D721Med (cell line): Measurements from ENCODE around the gene SEMA3F.

Source experiments
- DNase-seq: peaks from one replicate; pipeline ENCODE4 v3.0.0; 2011; ENCODE audit warnings: low spot score; ENCODE audit not compliant: insufficient read length
- FAIRE-seq: peaks from 2 replicates; lab custom pipeline; 2011; peaks lifted over from hg19 to GRCh38; lab: Jason Lieb, UNC
- CTCF ChIP-seq: IDR thresholded peaks from 2 replicates; pipeline ENCODE4 v1.5.1; 2012; ENCODE audit warnings: mild to moderate bottlenecking, control low read depth; ENCODE audit not compliant: insufficient read depth; ENCODE audit errors: missing control alignments

The SEMA3F gene

GRCh38 chr3:50155491-50155878 is 361 bp downstream of the SEMA3F start:
- FAIRE-seq: no peak
- DNase-seq: no peak
- TF ChIP-seq CTCF: no peak

GRCh38 chr3:50155891-50156290 is 767 bp downstream of the SEMA3F start:
- FAIRE-seq: no peak
- DNase-seq: no peak
- TF ChIP-seq CTCF: no peak

- no peak for TF ChIP-seq CTCF
- FAIRE-seq (no peak), DNase-seq (no peak)
Measured at GRCh38 chr3:50156549-50157493, 1.7 kb downstream of the SEMA3F start.

GRCh38 chr3:50157827-50158529 is 2.9 kb downstream of the SEMA3F start:
- DNase-seq: no peak
- no peak for TF ChIP-seq CTCF
- FAIRE-seq: no peak

- FAIRE-seq (no peak), DNase-seq (no peak)
- TF ChIP-seq CTCF: no peak
Measured at GRCh38 chr3:50158530-50159146, 3.5 kb downstream of the SEMA3F start.

GRCh38 chr3:50160561-50160983 is 5.4 kb downstream of the SEMA3F start:
- TF ChIP-seq CTCF: no peak
- DNase-seq (peak; percentile 77), FAIRE-seq (no peak)
